Cardiac fibroblast (primary cell): Measurements from ENCODE around the gene ADAM19.

ENCODE experiments used
- DNase-seq, 2 donors: peaks; one replicate each; pipeline versions ENCODE4 v3.0.0 to v3.0.0-alpha.2; 2010; ENCODE audit warnings: low read depth in 2 of 2
- H3K4me3 ChIP-seq, 2 donors: replicated peaks in 1 of 2; 1 replicate in 1 of 2; 2 replicates in 1 of 2; pipeline ENCODE4 v1.5.1; 2011; ENCODE audit warnings: low read depth in 2 of 2, low read length in 2 of 2, mild to moderate bottlenecking in 2 of 2, moderate library complexity in 1 of 2
- TF ChIP-seq, protein P1 (sequence below): IDR thresholded peaks from one replicate; pipeline ENCODE4 v1.5.1; 2011; ENCODE audit warnings: low read depth, mild to moderate bottlenecking, low read length, inconsistent platforms

Gene ADAM19

DNA sequence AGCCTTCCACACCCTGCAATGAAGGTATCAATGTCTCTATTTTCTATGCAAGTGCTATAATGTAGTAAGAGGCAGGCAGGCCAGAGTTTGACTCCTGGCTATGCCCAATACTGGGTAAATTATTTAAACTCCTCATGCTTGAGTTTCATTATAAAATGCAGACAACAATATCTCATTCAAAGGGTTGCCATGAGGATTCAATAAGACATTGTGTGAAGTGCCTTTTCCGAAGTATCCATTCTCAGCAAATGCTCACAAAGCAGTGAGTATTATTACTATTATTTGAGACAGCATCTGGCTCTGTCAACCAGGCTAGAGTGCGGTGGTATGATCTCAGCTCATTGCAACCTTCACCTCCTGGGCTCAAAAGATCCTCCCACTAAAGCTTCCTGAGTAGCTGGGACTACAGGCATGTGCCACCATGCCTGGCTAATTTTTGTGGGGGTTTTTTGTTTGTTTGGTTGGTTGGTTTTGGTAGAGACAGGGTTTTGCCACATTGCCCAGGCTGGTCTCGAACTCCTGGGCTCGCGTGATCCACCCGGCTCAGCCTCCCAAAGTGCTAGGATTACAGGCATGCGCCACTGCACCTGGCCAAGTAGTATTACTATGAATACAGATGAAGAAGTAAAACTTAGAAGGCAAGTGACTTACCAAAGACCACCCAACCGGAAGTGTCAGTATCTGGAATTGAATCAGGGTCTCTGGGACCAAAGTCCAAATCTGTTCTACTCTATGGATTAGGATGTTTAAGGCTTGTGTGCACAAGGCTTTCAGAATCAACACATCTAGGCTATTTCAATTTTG lies 18.8 kb downstream of the ADAM19 start:
- TF ChIP-seq, protein P1, sequence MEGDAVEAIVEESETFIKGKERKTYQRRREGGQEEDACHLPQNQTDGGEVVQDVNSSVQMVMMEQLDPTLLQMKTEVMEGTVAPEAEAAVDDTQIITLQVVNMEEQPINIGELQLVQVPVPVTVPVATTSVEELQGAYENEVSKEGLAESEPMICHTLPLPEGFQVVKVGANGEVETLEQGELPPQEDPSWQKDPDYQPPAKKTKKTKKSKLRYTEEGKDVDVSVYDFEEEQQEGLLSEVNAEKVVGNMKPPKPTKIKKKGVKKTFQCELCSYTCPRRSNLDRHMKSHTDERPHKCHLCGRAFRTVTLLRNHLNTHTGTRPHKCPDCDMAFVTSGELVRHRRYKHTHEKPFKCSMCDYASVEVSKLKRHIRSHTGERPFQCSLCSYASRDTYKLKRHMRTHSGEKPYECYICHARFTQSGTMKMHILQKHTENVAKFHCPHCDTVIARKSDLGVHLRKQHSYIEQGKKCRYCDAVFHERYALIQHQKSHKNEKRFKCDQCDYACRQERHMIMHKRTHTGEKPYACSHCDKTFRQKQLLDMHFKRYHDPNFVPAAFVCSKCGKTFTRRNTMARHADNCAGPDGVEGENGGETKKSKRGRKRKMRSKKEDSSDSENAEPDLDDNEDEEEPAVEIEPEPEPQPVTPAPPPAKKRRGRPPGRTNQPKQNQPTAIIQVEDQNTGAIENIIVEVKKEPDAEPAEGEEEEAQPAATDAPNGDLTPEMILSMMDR, result no peak
- no peak overlapping the region for H3K4me3 ChIP-seq
- no peak for DNase-seq

DNA sequence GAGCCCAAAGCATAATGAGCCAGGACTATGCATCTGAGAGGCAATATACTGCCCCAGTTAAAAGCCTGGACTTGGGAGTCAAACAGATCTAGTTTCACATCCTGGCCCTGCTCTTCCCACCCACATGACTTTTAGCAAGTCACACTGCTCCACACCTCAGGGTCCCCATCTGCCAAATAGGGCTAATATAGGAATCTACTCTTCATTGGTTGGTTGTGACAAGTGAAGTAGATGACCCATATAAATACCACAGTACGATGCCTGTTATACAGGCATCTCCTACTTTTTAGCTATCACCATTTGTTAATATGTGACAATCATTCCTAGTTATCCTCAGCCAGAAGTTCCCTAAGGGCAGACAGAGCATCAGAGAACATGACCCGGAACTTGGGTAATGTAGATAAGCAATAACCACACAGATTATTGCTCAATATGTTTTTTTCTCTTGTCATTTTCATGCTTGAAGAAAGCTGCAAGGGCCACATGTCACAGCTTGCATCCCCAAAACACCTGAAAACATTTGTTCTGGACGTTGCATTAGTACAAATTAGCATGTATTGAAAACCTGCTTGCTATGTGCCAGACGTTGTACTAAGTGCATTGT lies 20.4 kb downstream of the ADAM19 start:
- DNase-seq, result no peak
- no peak overlapping the region for H3K4me3 ChIP-seq
- TF ChIP-seq, protein P1, result no peak

DNA sequence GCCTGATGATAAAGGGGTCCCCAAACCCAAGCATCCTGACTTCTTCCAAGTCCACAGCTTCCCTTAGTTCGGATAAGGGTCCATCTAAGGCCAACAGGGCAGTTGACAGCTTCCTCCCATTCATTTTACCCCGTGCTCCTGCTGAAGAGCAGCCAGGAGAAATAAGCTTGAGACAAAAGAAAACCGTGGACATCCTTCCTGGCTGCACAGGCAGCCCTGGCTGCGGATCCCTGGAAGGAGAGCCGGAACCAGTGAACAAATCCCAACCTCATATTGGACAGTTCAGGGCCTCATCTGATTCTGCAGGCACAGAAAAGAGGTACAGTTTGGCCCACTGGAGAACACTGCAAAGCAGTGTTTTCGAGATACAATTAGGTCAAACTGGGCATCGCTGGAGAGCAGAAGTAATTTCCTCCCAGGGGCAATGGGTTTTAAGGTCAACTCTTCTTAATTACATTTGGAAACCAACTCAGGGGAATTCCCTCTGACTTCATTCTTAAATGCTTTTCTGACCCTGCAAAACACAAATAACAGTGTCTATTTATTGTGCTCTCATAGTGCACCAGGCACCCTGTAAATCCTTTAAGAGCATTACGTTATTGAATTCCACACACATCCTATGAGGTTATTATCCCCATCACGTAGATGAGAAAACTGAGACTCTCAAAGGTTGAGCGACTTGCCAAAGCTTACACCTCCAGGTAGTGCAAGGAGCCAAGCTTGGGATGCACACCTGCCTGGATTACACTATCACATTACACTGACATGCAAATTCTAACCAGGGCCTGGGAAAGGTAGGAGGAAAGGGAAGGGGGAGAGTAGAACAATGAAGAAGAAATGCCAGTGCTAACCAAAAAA lies 21.2 kb downstream of the ADAM19 start:
- no peak overlapping the region for H3K4me3 ChIP-seq
- no peak for DNase-seq

DNA sequence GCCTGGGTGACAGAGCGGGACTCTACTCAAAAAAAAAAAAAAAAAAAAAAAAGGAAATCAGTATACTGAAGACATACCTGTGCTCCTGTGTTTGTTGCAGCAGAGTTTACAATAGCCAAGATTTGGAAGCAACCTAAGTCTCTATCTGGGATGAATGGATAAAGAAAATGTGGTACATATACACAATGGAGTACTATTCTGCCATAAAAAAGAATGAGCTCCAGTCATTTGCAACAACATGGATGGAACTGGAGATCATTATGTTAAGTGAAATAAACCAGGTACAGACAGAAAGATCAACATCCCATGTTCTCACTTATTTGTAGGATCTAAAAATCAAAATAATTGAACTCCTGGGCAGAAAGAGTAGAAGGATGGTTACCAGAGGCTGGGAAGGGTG lies 22.9 kb downstream of the ADAM19 start:
- H3K4me3 ChIP-seq, result no peak overlapping the region
- TF ChIP-seq, protein P1, result no peak
- no peak for DNase-seq

More for the DNA sequence above, 21.2 kb downstream of the ADAM19 start:
- TF ChIP-seq, protein P1, result no peak

DNA sequence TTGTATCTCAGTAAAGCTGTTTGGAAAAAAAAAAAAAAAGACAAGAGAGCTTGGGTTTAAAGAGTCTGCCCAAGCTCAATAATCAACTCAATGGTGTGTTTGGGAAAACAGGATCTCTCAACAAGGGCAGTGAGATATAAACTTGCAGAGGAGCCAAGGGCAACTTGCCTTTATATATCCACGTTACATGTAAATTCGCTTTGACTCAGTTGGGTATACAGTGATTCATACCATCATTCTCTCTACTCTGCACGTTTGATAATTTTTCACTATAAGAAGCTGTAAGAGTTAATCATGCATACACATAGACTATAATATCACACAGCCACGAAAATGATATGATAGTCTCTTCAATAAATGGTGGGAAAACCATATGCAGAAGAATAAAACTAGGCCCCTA lies 24.9 kb downstream of the ADAM19 start:
- H3K4me3 ChIP-seq, result no peak overlapping the region
- TF ChIP-seq, protein P1, result no peak
- no peak for DNase-seq

DNA sequence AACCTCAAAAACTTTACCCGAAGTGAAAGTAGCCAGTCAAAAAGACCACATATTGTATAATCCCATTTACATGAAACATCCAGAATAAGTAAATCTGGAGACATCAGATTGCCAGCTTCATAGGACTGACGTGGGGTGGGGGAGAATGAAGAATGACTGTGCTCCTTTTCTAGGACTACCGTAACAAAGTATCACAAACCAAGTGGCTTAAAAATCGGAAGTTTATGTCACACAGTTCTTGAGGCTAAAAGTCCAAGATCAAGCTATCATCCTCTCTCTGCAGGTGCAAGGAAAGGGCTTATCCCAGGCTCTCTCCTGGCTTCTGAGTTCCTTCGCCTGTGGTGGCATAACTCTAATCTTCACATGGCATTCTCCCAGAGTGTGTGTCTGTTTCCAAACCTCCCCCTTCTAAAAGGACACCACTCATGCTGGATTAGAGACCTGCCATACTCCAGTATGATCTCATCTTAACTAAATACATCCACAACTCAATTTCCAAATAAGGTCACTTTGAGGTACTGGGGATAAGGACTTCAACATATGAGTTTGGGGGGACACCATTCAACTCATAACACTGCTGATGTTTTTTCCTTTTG lies 25.5 kb downstream of the ADAM19 start:
- no peak for DNase-seq
- TF ChIP-seq, protein P1, result no peak
- H3K4me3 ChIP-seq, result no peak overlapping the region
